ENCODE results near the gene PCA3.

GRCh38 chr9:76784881-76785280, 20.6 kb downstream of the PCA3 start:
- no peak for TF ChIP-seq CTCF (IDR thresholded peaks at IDR 0.05)
- TF ChIP-seq POLR2AphosphoS5 (IDR thresholded peaks at IDR 0.05) = no peak
- TF ChIP-seq POLR2A (IDR thresholded peaks at IDR 0.05) = no peak

Data from sigmoid colon (tissue), 4 donors.